Brain microvascular endothelial cell (primary cell): Measurements from ENCODE around the gene KLHL3.

Experiments used
- DNase-seq: peaks from one replicate; pipeline ENCODE4 v3.0.0-alpha.2; 2020
- H3K27ac ChIP-seq: fragments of 250-450 bp; sonication (Bioruptor Pico); 2 replicates; pipeline ENCODE4 v1.5.1; 2020; ENCODE audit warnings: mild to moderate bottlenecking, moderate library complexity
- H3K27me3 ChIP-seq: fragments of 250-450 bp; sonication (Bioruptor Pico); replicated peaks from 2 replicates; pipeline ENCODE4 v1.5.1; 2020; ENCODE audit warnings: mild to moderate bottlenecking
- H3K36me3 ChIP-seq: fragments of 250-450 bp; sonication (Bioruptor Pico); replicated peaks from 2 replicates; pipeline ENCODE4 v1.5.1; 2020; ENCODE audit warnings: mild to moderate bottlenecking
- H3K4me3 ChIP-seq: 2 replicates; pipeline ENCODE4 v1.5.1; 2011; ENCODE audit warnings: low read depth, mild to moderate bottlenecking, control low read depth, low read length, moderate library complexity
- in situ Hi-C: cut with HindIII; loops from 2 replicates; pipeline ENCODE4 v1.10.0; 2017; ENCODE audit warnings: low sequenced_read_pairs, low pct_ligation_motif_present
- TF ChIP-seq, protein P1 (sequence below): IDR thresholded peaks from 2 replicates; pipeline ENCODE4 v1.5.1; 2011; ENCODE audit warnings: low read depth, mild to moderate bottlenecking, moderate library complexity, low read length, control low read depth, inconsistent platforms; ENCODE audit errors: missing control alignments

KLHL3 gene

DNA sequence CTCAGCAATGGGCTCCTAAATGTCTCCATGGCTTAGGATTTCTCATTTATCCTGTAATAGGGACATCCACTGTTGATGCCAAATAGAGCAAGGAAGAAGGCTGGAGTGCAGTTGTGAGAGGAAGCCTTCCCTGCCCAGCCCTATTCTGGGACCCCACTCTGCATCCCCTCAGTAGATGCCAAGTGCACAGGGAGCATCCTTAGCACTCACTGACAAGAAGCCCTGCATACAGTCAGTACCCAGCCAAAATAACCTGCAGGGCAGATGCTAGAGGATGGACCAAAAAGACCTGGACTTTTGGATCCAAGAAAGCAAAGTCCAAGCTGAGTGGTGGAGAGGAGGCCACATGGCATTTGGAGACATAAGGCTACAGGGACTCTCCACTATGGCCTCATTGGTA, 123.3 kb downstream of the KLHL3 start:
- in situ Hi-C loops: no loop called here
- TF ChIP-seq, protein P1, sequence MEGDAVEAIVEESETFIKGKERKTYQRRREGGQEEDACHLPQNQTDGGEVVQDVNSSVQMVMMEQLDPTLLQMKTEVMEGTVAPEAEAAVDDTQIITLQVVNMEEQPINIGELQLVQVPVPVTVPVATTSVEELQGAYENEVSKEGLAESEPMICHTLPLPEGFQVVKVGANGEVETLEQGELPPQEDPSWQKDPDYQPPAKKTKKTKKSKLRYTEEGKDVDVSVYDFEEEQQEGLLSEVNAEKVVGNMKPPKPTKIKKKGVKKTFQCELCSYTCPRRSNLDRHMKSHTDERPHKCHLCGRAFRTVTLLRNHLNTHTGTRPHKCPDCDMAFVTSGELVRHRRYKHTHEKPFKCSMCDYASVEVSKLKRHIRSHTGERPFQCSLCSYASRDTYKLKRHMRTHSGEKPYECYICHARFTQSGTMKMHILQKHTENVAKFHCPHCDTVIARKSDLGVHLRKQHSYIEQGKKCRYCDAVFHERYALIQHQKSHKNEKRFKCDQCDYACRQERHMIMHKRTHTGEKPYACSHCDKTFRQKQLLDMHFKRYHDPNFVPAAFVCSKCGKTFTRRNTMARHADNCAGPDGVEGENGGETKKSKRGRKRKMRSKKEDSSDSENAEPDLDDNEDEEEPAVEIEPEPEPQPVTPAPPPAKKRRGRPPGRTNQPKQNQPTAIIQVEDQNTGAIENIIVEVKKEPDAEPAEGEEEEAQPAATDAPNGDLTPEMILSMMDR: no peak
- no peaks in the 10 kb centered on the region for H3K27me3 ChIP-seq
- no peaks in the 10 kb centered on the region for H3K36me3 ChIP-seq
- H3K4me3 ChIP-seq: no peak overlapping the region
- H3K27ac ChIP-seq: no peak overlapping the region
- DNase-seq: no peak

DNA sequence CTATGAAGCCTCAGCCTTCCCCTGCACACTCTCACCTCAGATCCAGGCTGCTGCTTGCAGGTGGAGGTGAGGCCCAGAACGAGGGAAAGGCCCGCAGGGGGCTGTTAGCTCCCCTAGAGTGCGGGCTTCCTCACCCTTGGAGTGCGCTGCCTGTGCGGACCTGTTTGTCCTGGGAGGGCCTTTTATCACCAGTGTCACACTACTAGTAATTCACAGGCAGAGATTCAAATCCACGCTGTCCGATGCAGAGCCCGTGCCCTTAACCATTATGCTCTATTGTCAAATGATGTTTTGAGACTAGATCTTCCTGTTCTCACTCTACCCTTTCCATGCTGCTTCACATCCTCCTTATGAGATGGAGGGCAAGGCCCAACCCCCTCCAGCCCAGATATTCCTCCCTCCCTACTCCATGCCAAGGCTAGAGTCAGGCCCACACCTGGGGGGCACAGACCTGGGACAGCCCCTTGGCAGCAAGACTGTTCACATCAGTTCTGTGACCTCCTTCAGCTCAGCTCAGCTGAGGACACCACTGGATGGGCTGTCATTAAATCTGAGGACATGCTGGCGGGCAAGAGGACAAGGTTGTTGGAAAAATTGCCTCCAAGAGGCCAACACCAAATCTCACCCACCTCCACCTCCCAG, 124.0 kb downstream of the KLHL3 start:
- no peak for DNase-seq
- no peak overlapping the region for H3K4me3 ChIP-seq
- H3K36me3 ChIP-seq: no peaks in the 10 kb centered on the region
- TF ChIP-seq, protein P1: no peak
- no peak overlapping the region for H3K27ac ChIP-seq
- no peaks in the 10 kb centered on the region for H3K27me3 ChIP-seq
- in situ Hi-C loops: no loop called here

DNA sequence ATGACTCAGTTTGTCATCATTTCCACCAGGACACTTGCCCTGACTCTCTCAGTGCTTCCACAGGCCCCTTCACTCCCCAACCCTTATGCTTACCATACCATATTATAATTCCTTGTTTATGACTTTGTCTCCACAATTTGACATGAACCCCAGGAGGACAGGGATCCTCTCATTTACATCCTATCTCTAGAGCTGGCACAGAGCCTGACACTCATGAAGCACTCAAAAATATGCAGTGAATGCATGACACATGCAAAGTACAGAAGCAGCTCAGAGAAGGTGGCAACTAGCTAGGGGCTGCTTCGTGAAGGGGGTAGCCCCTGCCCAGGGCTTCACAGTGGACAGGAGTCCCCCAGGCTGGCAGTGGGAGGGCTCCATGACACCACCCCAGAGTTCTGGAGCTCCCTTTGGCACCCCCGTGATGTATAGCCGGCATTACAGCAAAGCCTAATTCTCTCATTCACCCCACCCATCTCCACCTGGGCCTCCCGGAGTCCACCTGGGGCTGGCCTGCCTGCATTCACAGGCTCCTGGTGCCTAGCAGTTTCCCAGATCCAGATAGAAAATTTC, 124.8 kb downstream of the KLHL3 start:
- Histone ChIP-seq H3K27ac (no peak overlapping the region), H3K27me3 (peaks cover 2% of the 10 kb centered on the region), H3K4me3 (no peak overlapping the region), H3K36me3 (no peaks in the 10 kb centered on the region)
- no peak for DNase-seq
- in situ Hi-C loops: no loop called here
- TF ChIP-seq, protein P1: no peak

DNA sequence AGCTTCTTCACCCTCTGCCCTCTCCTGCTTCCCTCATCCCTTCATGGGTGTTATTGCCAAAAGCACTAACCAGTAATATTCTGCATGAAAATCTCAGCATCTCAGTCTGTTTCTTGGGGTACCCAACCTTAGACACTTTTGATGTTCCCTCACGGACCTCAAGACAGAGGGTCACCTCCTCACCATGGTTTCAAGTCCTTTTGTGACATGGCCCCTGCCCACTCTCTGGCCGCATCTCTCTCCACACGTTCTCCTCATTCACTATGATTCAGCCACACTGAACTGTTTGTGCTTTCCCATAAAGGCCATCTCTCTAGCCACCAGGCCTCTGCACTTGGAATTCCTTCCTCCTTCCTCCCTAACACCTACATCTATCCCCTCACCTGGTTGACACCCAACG, 125.3 kb downstream of the KLHL3 start:
- TF ChIP-seq, protein P1: no peak
- Histone ChIP-seq H3K27me3 (peaks cover 3% of the 10 kb centered on the region), H3K4me3 (no peak overlapping the region), H3K27ac (no peak overlapping the region), H3K36me3 (no peaks in the 10 kb centered on the region)
- in situ Hi-C loops: no loop called here
- no peak for DNase-seq

DNA sequence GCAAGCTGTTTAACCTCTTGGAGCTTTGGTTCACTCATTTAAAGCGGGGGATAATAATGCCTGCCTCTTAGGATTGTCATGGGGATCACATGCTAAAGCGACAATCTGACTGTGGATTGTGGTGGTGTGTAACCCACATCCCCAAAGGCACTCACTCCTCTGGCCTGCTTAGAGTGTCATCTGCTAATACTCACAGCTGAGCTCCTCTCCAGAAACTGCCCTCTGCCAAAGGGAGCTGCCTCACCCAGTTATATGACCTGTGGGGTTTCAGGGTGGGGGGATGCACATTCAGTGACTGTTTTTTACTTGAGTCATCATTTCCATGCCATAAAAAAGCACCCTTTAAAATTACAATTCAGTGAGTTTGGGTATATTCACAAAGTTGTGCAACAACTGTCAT, 126.8 kb downstream of the KLHL3 start:
- H3K36me3 ChIP-seq: no peaks in the 10 kb centered on the region
- H3K27me3 ChIP-seq: peaks cover 4% of the 10 kb centered on the region
- H3K4me3 ChIP-seq: no peak overlapping the region
- in situ Hi-C loops: no loop called here
- H3K27ac ChIP-seq: no peak overlapping the region
- TF ChIP-seq, protein P1: no peak
- DNase-seq: no peak

DNA sequence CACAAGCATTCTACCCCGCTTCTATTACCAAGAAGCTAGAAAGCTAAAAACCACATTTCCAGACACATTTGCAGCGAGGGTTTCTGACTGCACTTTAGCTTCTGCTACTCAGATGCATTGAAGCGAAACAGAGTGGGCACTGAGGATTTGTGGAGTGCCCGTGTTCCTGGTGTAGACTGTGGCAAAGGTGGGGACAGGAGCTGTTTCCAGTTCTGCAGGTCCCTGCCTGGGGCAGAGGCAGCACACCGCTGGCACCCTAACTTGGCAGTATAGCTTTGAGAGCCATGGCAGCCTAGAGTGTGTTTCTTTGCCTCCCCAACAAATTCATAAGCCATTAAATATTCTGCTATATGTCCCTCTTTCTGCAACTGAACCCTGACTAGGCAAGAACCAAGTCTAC, 128.1 kb downstream of the KLHL3 start:
- in situ Hi-C loops: no loop called here
- H3K36me3 ChIP-seq: no peaks in the 10 kb centered on the region
- H3K27ac ChIP-seq: no peak overlapping the region
- H3K4me3 ChIP-seq: no peak overlapping the region
- TF ChIP-seq, protein P1: no peak
- H3K27me3 ChIP-seq: peaks cover 4% of the 10 kb centered on the region
- DNase-seq: no peak
